ENCODE results near the gene ANKRD2.

Gene ANKRD2

GRCh38 chr10:97542169-97543024 lies 30.2 kb upstream of the ANKRD2 start:
- TF ChIP-seq, protein P1, sequence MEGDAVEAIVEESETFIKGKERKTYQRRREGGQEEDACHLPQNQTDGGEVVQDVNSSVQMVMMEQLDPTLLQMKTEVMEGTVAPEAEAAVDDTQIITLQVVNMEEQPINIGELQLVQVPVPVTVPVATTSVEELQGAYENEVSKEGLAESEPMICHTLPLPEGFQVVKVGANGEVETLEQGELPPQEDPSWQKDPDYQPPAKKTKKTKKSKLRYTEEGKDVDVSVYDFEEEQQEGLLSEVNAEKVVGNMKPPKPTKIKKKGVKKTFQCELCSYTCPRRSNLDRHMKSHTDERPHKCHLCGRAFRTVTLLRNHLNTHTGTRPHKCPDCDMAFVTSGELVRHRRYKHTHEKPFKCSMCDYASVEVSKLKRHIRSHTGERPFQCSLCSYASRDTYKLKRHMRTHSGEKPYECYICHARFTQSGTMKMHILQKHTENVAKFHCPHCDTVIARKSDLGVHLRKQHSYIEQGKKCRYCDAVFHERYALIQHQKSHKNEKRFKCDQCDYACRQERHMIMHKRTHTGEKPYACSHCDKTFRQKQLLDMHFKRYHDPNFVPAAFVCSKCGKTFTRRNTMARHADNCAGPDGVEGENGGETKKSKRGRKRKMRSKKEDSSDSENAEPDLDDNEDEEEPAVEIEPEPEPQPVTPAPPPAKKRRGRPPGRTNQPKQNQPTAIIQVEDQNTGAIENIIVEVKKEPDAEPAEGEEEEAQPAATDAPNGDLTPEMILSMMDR (conservative IDR thresholded peaks at IDR 0.05; ENCODE audit: low read length), result no peak
- TF ChIP-seq EZH2phosphoT487 (IDR thresholded peaks at IDR 0.05; ENCODE audit: borderline replicate concordance), result no peak
- Histone ChIP-seq H4K20me1 (ENCODE audit: insufficient read depth, low read length, poor library complexity, severe bottlenecking) (no peaks in the 10 kb centered on the region), H3K27me3 (ENCODE audit: insufficient read depth, low read length, poor library complexity, severe bottlenecking) (no peaks in the 10 kb centered on the region), H3K4me2 (ENCODE audit: low read depth, low read length, poor library complexity, severe bottlenecking) (peak overlapping the region; percentile 32), H3K4me3 (ENCODE audit: low read length, poor library complexity, severe bottlenecking) (no peak overlapping the region), H3F3A (ENCODE audit: low read depth) (no peaks in the 10 kb centered on the region), H3K36me3 (ENCODE audit: insufficient read depth, low read length) (no peaks in the 10 kb centered on the region), H3K4me1 (ENCODE audit: insufficient read depth, low read length, poor library complexity, severe bottlenecking) (peaks cover 13% of the 10 kb centered on the region), H2AFZ (ENCODE audit: low read length) (no peak overlapping the region), H3K9me3 (ENCODE audit: insufficient read depth, low read depth, low read length) (no peaks in the 10 kb centered on the region), H3K9me2 (replicated peaks; ENCODE audit: low read depth, low read length) (no peaks in the 10 kb centered on the region), H3K79me2 (ENCODE audit: insufficient read depth, low read length) (no peaks in the 10 kb centered on the region), H3K9ac (ENCODE audit: low read depth, low read length, poor library complexity, severe bottlenecking) (peak overlapping the region; percentile 16)

GRCh38 chr10:97543025-97543546 lies 29.5 kb upstream of the ANKRD2 start:
- H4K20me1 ChIP-seq (ENCODE audit: insufficient read depth, low read length, poor library complexity, severe bottlenecking), result no peaks in the 10 kb centered on the region
- H3K79me2 ChIP-seq (ENCODE audit: insufficient read depth, low read length), result no peaks in the 10 kb centered on the region
- H3K9ac ChIP-seq (ENCODE audit: low read depth, low read length, poor library complexity, severe bottlenecking), result no peak overlapping the region
- no peaks in the 10 kb centered on the region for H3F3A ChIP-seq (ENCODE audit: low read depth)
- no peaks in the 10 kb centered on the region for H3K27me3 ChIP-seq (ENCODE audit: insufficient read depth, low read length, poor library complexity, severe bottlenecking)
- no peaks in the 10 kb centered on the region for H3K9me2 ChIP-seq (replicated peaks; ENCODE audit: low read depth, low read length)
- H3K9me3 ChIP-seq (ENCODE audit: insufficient read depth, low read depth, low read length), result no peaks in the 10 kb centered on the region
- H3K4me2 ChIP-seq (ENCODE audit: low read depth, low read length, poor library complexity, severe bottlenecking), result peak overlapping the region; percentile 32
- H3K4me3 ChIP-seq (ENCODE audit: low read length, poor library complexity, severe bottlenecking), result no peak overlapping the region
- H2AFZ ChIP-seq (ENCODE audit: low read length), result no peak overlapping the region
- TF ChIP-seq EZH2phosphoT487 (IDR thresholded peaks at IDR 0.05; ENCODE audit: borderline replicate concordance), result no peak
- TF ChIP-seq, protein P1 (conservative IDR thresholded peaks at IDR 0.05; ENCODE audit: low read length), result no peak
- peaks cover 13% of the 10 kb centered on the region for H3K4me1 ChIP-seq (ENCODE audit: insufficient read depth, low read length, poor library complexity, severe bottlenecking)
- no peaks in the 10 kb centered on the region for H3K36me3 ChIP-seq (ENCODE audit: insufficient read depth, low read length)

DNA sequence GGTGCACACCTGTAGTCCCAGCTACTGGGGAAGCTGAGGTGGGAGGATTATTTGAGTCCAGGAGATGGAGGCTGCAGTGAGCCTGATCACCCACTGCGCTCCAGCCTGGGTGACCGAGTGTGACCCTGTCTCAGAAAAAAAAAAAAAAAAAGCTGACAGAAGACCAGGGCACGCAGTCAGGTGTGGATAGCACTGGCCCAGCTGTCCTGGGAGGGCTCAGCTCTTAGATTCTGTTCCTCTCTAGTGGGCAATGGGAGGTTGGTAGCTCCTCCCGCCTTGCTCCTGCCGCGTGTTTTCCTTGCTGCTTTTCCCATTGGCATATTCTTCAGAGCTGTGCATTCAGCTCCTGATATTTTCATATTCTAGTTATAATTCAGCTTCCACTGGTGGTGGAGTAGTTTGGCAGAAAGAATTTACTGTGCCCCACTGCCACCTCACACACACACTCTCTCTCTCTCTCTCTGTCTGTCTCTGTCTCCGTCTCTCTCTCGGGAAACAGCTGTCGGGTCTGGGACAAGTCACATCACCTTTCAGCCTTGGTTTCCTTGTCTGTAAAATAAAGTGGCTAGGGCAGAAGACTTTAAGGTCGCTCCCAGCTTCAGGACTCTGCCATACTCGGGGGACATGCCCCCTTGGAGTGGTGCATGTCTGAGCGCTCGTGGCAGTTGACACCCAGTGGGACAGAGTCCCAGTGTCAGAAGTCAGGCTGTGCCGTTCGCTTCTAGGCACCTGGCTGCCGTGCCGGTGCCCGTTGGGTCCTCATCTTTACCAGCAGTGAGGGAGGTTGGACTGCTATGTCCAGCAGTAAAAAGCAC lies 25.9 kb upstream of the ANKRD2 start:
- no peaks in the 10 kb centered on the region for H3K9me2 ChIP-seq (replicated peaks; ENCODE audit: low read depth, low read length)
- H3K4me1 ChIP-seq (ENCODE audit: insufficient read depth, low read length, poor library complexity, severe bottlenecking), result peaks cover 13% of the 10 kb centered on the region
- H3K4me2 ChIP-seq (ENCODE audit: low read depth, low read length, poor library complexity, severe bottlenecking), result no peak overlapping the region
- H3K9ac ChIP-seq (ENCODE audit: low read depth, low read length, poor library complexity, severe bottlenecking), result no peak overlapping the region
- no peaks in the 10 kb centered on the region for H3K36me3 ChIP-seq (ENCODE audit: insufficient read depth, low read length)
- H3F3A ChIP-seq (ENCODE audit: low read depth), result no peaks in the 10 kb centered on the region
- H3K79me2 ChIP-seq (ENCODE audit: insufficient read depth, low read length), result no peaks in the 10 kb centered on the region
- no peak overlapping the region for H3K4me3 ChIP-seq (ENCODE audit: low read length, poor library complexity, severe bottlenecking)
- no peak overlapping the region for H2AFZ ChIP-seq (ENCODE audit: low read length)
- H3K27me3 ChIP-seq (ENCODE audit: insufficient read depth, low read length, poor library complexity, severe bottlenecking), result no peaks in the 10 kb centered on the region
- H3K9me3 ChIP-seq (ENCODE audit: insufficient read depth, low read depth, low read length), result no peaks in the 10 kb centered on the region
- no peaks in the 10 kb centered on the region for H4K20me1 ChIP-seq (ENCODE audit: insufficient read depth, low read length, poor library complexity, severe bottlenecking)
- TF ChIP-seq EZH2phosphoT487 (IDR thresholded peaks at IDR 0.05; ENCODE audit: borderline replicate concordance), result no peak

Measured in Loucy (cell line).